Measurements from ENCODE around the gene EZR.

DNA sequence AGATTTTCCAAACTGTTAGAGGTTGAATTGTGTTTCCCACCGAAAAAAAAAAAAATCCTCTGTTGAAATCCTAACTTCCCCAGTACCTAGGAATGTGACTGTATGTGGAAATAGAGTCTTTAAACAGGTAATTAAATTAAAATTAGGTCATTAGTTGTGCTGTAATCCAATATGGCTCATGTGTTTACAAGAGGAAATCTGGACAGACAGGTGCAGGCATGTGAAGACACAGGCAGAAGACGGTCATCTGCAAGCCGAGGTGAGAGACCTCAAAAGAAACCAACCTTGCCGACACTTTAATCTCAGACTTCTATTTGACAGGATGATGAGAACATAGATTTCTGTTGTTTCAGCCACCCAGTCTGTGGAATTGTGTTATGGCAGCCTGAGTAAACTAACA, 28.6 kb upstream of the EZR start:
- TF ChIP-seq GATA2 (IDR thresholded peaks at IDR 0.05; ENCODE audit: low read depth, low read length) = no peak
- no peak for TF ChIP-seq GATA3 (IDR thresholded peaks at IDR 0.05; ENCODE audit: low read depth, low read length)

Measured in SH-SY5Y (cell line).